K562 (cell line): Measurements from ENCODE around the gene TRNAU1AP. TPM values are rescaled to one million over a fixed set of nuclear protein-coding genes. Genes with fewer than 3 reads are reported as not detected.

ENCODE experiments used
- ETV1 ChIP-seq: fragments of 450-650 bp; conservative IDR thresholded peaks from 2 replicates; pipeline ENCODE4 v1.6.1; 2016; ENCODE audit warnings: missing genetic modification characterization, control low read depth, low read depth, missing compliant biosample characterization
- HCFC1 ChIP-seq: IDR thresholded peaks from 2 replicates; pipeline ENCODE4 v1.6.1; 2012; ENCODE audit warnings: low read depth, low read length, improper control_type of control experiment
- SIX5 ChIP-seq, 2 experiments: IDR thresholded peaks; 2 replicates each; pipeline ENCODE4 v1.6.1; 2011; ENCODE audit warnings: low read length in 2 of 2, borderline replicate concordance in 1 of 2, low read depth in 1 of 2, mild to moderate bottlenecking in 1 of 2, moderate library complexity in 1 of 2; ENCODE audit not compliant: insufficient read depth in 1 of 2
- TOE1 ChIP-seq, 2 experiments: fragments of 450-650 bp in 1 of 2; sonication (generic) in 1 of 2; formaldehyde crosslinking in 1 of 2; IDR thresholded peaks; 2 replicates each; pipeline versions ENCODE4 v1.7.1 to v1.8.0; 2016 to 2022; ENCODE audit warnings: borderline replicate concordance in 2 of 2, mild to moderate bottlenecking in 2 of 2, antibody characterized with exemption in 1 of 2, inconsistent platforms in 1 of 2, low read depth in 1 of 2, missing genetic modification reagents in 1 of 2, moderate library complexity in 1 of 2
- YBX1 ChIP-seq: fragments of 450-650 bp; IDR thresholded peaks from 2 replicates; pipeline ENCODE4 v1.7.1; 2016; ENCODE audit warnings: mild to moderate bottlenecking
- polyA plus RNA-seq, 8 experiments: library from polyadenylated mRNA; depleted of rRNA in 4 of 8; stranded (reverse) in 5 of 8; unstranded in 3 of 8; fragments of >200 nt; fragmentation: Nextera tagmentation in 2 of 8; fragmentation: Illumina TruSeq in 1 of 8; extraction: Ambion mirVana in 2 of 8; extraction: Trizol in 1 of 8; gene quantifications; 2 replicates each; pipeline versions ENCODE4 v1.2.1 to v1.2.3, GENCODE V29; 2011 to 2014; ENCODE audit warnings: inconsistent platforms in 1 of 8, missing spikeins in 1 of 8
- total RNA-seq, 7 experiments: library from RNA; depleted of rRNA in 6 of 7; stranded (reverse); fragments of >200 nt in 6 of 7; fragmentation: Illumina TruSeq in 2 of 7; extraction: Trizol in 2 of 7; gene quantifications; 2 replicates each; pipeline versions ENCODE4 v1.2.1 to v1.2.3, GENCODE V29; 2011 to 2021; ENCODE audit warnings: low replicate concordance in 1 of 7
- TF ChIP-seq, protein P1 (sequence below), 2 experiments: fragments of 450-650 bp; formaldehyde crosslinking in 1 of 2; IDR thresholded peaks; 2 replicates each; pipeline versions ENCODE4 v1.4.0 to v1.6.1; 2014 to 2020; ENCODE audit warnings: mild to moderate bottlenecking in 2 of 2, borderline replicate concordance in 1 of 2, low read depth in 1 of 2

The TRNAU1AP gene
- total and polyA plus RNA-seq, 9 of the 15 experiments (the other 6 are each of a cell fraction or from before 2014, with no cell fraction given) = 34.9 to 110 (median 46.3) TPM

DNA sequence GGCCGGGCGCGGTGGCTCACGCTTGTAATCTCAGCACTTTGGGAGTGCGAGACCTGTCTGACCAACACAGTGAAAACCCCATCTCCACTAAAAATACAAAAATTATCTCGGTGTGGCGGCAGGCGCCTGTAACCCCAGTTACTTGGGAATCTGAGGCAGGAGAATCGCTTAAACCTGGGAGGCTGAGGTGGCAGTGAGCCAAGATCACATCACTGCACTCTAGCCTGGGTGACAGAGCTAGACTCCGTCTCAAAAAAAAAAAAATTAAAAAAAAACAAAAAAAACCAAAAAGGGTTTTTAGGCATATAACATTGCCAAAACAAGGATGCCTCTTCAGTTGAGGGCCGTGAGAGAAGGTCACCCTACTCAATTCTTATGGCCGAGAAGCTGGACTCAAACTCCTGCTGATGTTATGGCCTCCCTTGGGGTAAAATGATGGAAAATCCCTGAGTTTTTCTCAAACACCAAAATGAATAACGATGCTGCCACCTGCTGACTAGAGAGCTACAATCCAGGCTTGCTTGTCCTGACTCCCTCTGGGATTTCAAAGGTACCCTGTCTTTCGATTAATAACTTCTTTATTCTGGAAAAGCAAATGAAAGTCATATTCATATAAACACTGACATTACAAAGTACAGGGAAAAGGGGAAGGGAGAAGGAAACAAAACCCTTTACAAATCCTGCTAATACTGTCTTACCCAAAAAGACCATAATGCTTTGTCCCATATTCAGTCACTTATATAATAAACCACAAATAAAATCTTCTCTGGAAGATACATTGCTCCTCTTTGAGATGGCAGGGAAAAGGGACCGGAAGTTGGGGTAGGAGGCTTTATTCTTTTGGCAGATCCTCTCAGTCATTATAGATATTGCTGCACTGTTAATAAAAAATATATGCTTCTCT lies 49.9 kb downstream of the TRNAU1AP start (continued):
- 0 out of 2 replicates have a peak, but pooled peaks have one; percentile 24 for TF ChIP-seq TOE1 (IDR thresholded peaks at IDR 0.05; ENCODE audit: borderline replicate concordance)
- no peak for TF ChIP-seq TOE1 (CRISPR knock-in tag; IDR thresholded peaks at IDR 0.05; ENCODE audit: borderline replicate concordance, low read depth)
- 0 out of 2 replicates have a peak, but pooled peaks have one; percentile 13 for TF ChIP-seq HCFC1
- no peak for TF ChIP-seq SIX5 (IDR thresholded peaks at IDR 0.05; ENCODE audit: borderline replicate concordance in 1 of 2, insufficient read depth in 1 of 2, low read depth in 1 of 2, low read length in 2 of 2)
- TF ChIP-seq ETV1 (tag) = no peak
- no peak for TF ChIP-seq YBX1
- TF ChIP-seq, protein P1, sequence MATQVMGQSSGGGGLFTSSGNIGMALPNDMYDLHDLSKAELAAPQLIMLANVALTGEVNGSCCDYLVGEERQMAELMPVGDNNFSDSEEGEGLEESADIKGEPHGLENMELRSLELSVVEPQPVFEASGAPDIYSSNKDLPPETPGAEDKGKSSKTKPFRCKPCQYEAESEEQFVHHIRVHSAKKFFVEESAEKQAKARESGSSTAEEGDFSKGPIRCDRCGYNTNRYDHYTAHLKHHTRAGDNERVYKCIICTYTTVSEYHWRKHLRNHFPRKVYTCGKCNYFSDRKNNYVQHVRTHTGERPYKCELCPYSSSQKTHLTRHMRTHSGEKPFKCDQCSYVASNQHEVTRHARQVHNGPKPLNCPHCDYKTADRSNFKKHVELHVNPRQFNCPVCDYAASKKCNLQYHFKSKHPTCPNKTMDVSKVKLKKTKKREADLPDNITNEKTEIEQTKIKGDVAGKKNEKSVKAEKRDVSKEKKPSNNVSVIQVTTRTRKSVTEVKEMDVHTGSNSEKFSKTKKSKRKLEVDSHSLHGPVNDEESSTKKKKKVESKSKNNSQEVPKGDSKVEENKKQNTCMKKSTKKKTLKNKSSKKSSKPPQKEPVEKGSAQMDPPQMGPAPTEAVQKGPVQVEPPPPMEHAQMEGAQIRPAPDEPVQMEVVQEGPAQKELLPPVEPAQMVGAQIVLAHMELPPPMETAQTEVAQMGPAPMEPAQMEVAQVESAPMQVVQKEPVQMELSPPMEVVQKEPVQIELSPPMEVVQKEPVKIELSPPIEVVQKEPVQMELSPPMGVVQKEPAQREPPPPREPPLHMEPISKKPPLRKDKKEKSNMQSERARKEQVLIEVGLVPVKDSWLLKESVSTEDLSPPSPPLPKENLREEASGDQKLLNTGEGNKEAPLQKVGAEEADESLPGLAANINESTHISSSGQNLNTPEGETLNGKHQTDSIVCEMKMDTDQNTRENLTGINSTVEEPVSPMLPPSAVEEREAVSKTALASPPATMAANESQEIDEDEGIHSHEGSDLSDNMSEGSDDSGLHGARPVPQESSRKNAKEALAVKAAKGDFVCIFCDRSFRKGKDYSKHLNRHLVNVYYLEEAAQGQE (IDR thresholded peaks at IDR 0.05; ENCODE audit: borderline replicate concordance) = peak; percentile 93
- TF ChIP-seq, protein P1 (CRISPR knock-in tag; IDR thresholded peaks at IDR 0.05; ENCODE audit: low read depth) = no peak
- TF ChIP-seq, all 486 proteins: peak for 34
